Measurements from ENCODE around the gene ATAD3C. TPM values are rescaled to one million over a fixed set of nuclear protein-coding genes. Genes with fewer than 3 reads are reported as not detected.

Gene ATAD3C
- total RNA-seq, 1 experiment from 2014 or later, result not detected

DNA sequence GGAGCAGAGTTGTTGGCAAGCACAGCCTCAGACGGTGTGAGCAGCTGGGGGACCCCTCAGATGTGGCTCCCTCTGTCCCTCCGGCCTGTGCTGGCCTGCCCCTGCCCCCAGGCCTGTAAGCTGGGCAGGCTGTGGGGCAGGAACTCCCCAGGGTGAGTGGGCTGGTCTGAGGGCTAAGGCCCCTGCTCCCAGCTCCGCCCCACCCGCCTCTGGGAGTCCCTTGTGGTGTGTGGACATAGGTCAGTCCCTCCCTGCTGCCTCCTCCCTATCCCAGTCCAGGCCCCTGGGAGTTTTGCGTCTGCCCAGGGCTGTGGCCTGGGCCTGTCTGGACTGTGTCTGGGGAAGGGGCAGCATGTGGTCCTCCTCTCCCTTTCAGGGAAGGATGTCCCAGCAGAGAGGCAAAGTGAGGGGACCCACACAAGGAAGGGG, 17.6 kb upstream of the ATAD3C start:
- DNase-seq (ENCODE audit: low read depth in 1 of 2, low spot score in 2 of 2), result no peak
- Histone ChIP-seq H3K4me1 (replicated peaks) (peaks cover 7% of the 10 kb centered on the region), H3K27me3 (replicated peaks) (peaks cover 3% of the 10 kb centered on the region; the same call in 1 of the 2 replicates), H3K27ac (no peak overlapping the region), H3K36me3 (no peaks in the 10 kb centered on the region), H3K9me3 (replicated peaks) (no peaks in the 10 kb centered on the region), H3K4me3 (no peak overlapping the region)

DNA sequence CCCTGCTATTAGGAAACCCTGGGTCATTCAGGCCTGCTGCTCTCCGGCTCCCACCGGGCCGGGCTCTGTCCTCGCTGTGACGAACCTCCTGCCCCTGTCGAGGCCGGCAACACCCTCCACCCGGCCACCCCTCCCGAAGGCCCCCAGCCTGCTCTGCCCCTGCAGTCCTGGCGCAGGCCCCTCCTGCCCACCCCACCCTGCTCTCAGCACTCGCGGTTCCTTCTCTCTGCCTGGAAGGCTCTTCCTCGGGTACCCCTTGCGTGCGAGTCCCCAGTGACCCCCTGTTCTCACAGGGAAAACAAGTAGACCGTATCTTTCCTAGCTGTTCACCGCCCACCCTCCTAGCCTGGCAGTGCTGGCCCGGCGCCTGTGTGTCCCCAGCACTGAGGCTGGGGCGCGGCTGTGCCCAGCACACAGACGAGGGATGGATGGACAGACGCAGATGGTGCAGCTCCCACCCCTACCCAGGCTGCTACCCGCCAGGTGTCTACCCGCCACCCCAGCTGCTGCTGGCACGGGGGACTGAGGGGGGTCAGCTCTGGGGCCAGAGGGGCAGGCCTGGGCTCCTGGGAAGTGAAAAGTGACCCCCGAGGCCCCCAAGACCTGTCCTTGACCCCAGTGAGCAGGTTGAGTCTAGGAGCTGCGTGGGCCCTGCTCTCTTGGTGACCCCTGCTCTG, 17.1 kb upstream of the ATAD3C start:
- H3K36me3 ChIP-seq, result no peaks in the 10 kb centered on the region
- peak in 1 of 2 experiments; percentile 44 for DNase-seq (ENCODE audit: low read depth in 1 of 2, low spot score in 2 of 2)
- no peaks in the 10 kb centered on the region for H3K9me3 ChIP-seq (replicated peaks)
- H3K27ac ChIP-seq, result no peak overlapping the region
- H3K4me3 ChIP-seq, result no peak overlapping the region
- H3K27me3 ChIP-seq (replicated peaks), result peaks cover 3% of the 10 kb centered on the region
- H3K4me1 ChIP-seq (replicated peaks), result peaks cover 7% of the 10 kb centered on the region

DNA sequence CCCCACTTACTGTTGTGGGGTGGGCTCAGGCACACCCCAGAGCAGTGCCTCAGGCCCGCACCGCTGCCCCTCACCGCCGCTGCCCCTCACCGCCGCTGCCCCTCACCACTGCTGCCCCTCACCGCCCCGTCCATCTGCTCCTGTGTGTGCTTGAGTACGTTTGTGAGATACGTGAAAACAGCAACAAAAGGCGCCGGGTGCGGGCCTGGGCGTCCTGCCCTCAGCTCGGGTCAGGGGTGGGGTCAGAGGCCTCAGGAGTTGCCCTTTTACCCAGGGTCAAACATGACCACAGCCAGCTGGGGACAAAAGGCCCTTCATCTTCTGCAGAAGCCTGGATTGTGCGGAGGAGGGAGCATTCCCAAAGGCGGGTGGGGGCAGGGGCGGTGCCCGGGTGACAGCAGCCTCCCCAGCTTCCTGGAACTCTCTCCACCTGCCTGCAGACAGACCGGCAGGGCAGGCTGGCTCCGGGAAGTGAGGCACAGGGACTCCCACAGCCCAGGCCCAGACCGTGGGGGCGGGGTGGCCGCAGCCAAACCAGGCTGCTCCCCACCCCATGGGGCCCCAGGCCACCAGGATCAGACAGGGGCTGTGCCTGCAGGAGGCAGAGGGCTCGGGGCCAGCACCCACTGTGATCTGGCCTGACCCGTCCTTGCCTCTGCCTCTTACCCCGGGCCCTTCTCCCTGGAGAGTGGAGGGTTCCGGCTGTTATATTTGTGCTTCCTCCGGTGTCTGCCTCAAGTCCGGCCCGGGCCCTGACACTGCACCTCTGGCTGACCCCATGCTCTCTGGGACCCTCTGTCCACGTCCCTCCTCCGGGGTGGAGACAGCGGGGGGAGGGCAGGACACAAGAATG, 16.3 kb upstream of the ATAD3C start:
- no peak overlapping the region for H3K4me3 ChIP-seq
- H3K27me3 ChIP-seq (replicated peaks), result peaks cover 3% of the 10 kb centered on the region
- DNase-seq (ENCODE audit: low read depth in 1 of 2, low spot score in 2 of 2), result peak in 1 of 2 experiments; percentile 42
- H3K36me3 ChIP-seq, result no peaks in the 10 kb centered on the region
- no peak overlapping the region for H3K27ac ChIP-seq
- H3K9me3 ChIP-seq (replicated peaks), result no peaks in the 10 kb centered on the region
- H3K4me1 ChIP-seq (replicated peaks), result peaks cover 7% of the 10 kb centered on the region

DNA sequence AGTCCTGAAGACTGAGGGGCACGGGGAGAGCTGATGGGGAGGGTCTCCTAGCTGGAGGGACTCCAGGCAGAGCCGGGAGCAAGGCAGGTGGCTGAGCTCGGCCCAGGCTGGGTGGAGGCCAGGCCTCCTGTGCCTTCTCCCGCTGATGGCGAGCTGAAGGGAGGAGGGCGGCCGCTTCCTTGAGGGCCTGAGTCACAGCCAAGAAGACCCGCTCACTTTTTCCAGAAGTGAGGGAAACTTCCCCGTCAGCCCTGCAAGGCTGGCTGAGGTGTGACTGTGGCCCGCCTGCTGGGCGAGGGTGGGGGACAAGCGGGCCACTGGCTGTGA, 15.7 kb upstream of the ATAD3C start:
- no peak for DNase-seq (ENCODE audit: low read depth in 1 of 2, low spot score in 2 of 2)
- Histone ChIP-seq H3K27me3 (replicated peaks) (peaks cover 3% of the 10 kb centered on the region), H3K36me3 (no peaks in the 10 kb centered on the region), H3K4me1 (replicated peaks) (peaks cover 7% of the 10 kb centered on the region), H3K9me3 (replicated peaks) (no peaks in the 10 kb centered on the region), H3K4me3 (no peak overlapping the region), H3K27ac (no peak overlapping the region)

DNA sequence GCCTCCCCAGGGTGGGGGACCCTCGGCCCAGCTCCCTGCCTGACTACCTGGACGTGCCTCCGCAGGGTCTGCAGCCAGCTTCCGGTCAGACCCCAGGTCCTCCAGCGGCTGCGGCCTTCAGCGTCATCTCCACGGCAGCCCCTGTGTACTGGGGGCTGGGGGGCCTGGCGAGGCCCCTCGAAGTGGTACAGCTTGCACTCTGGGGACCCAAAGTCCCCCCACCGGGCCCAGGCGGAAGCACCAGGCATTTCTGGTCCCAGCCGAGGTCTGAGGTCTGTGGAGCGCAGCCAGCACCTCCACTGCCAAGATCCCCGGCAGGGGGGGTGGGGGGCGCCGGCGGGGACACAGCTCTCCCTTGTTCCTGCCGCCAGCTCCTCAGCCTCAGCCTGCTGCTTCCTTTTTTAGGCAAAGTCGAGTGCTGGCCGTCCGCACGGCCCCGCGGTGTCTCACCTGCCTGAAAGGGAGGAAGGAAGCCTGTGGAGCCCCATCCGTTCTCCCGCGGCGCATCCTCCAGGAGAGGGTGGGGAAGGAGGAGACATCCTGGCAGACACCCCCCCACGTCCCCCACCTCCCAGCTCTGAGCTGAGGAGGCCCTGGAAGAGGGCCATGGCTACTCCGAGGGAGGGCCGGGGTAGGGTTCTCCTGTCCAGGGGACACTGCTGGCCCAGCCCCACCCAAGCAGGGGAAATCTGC, 15.2 kb upstream of the ATAD3C start:
- Histone ChIP-seq H3K9me3 (replicated peaks) (no peaks in the 10 kb centered on the region), H3K27me3 (replicated peaks) (peaks cover 3% of the 10 kb centered on the region), H3K36me3 (no peaks in the 10 kb centered on the region), H3K27ac (no peak overlapping the region), H3K4me1 (replicated peaks) (peaks cover 7% of the 10 kb centered on the region), H3K4me3 (no peak overlapping the region)
- DNase-seq (ENCODE audit: low read depth in 1 of 2, low spot score in 2 of 2), result peak in 1 of 2 experiments; percentile 44

DNA sequence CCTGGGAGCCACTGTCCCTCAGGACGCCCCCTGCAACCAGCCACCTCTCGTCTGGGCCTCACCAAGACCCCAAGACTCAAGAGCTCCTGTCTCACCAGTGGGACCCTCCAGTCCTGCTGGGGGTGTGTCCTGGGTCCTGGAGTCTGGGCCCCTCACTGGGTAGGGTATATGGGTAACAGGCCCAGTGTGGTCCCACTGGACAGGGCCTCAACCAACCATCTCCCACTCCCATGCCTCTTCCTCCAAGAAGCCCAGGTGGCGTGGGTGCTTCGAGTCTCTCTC, 14.7 kb upstream of the ATAD3C start:
- no peaks in the 10 kb centered on the region for H3K9me3 ChIP-seq (replicated peaks)
- no peak overlapping the region for H3K27ac ChIP-seq
- no peaks in the 10 kb centered on the region for H3K36me3 ChIP-seq
- no peak for DNase-seq (ENCODE audit: low read depth in 1 of 2, low spot score in 2 of 2)
- H3K4me1 ChIP-seq (replicated peaks), result peaks cover 4% of the 10 kb centered on the region
- H3K4me3 ChIP-seq, result no peak overlapping the region
- peaks cover 3% of the 10 kb centered on the region for H3K27me3 ChIP-seq (replicated peaks)

DNA sequence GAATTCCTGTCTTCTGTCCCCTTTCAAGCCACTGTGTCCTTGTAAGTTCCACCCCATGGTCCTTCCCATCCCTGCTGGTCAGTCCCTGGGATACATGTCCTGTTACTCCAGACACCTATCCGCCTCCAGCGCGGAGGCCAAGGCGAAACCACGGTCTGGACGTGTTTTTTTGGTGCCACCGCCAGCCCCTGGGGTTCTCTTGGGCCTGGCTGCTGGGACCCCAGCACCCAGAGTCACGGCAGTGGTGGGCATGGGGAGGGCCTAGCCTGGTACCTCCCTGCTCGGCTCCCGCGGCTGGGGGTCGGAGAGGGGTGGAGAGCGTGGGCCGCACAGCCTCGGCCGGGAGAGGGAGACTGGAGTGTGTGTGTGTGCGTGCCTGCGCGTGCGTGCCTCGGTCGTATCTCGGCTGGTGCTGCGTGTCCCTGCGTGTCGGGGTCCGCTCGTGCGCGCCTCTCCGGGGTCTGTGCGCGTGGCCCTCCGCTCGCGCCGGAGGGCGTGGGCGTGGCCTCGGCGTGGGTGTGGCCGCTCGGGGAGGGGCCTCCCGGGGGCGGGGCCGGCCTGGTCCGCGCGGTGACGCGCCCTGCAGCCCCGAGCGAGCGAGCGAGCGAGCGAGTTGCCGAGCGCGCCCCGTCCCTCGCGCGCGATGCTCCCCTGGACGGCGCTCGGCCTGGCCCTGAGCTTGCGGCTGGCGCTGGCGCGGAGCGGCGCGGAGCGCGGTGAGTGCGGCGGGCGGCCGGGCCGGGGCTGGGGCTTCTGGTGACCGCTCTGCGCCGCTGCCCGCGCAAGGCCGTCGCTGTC, 14.2 kb upstream of the ATAD3C start, which contains the start of gene VWA1:
Gene VWA1 (plus strand): TSS at position 585 of the 798 bp plus-strand sequence. CDS start 59 bp downstream, at position 644.
- no peak within 1 kb of the TSS for H3K27ac ChIP-seq
- no peaks in the 10 kb centered on the region for H3K36me3 ChIP-seq
- H3K9me3 ChIP-seq (replicated peaks), result no peaks in the 10 kb centered on the region
- H3K4me3 ChIP-seq, result no peak within 1 kb of the TSS
- peak in 1 of 2 experiments; percentile 47 for DNase-seq (ENCODE audit: low read depth in 1 of 2, low spot score in 2 of 2)
- peaks cover 3% of the 10 kb centered on the region for H3K27me3 ChIP-seq (replicated peaks)
- H3K4me1 ChIP-seq (replicated peaks), result peaks cover 4% of the 10 kb centered on the region

DNA sequence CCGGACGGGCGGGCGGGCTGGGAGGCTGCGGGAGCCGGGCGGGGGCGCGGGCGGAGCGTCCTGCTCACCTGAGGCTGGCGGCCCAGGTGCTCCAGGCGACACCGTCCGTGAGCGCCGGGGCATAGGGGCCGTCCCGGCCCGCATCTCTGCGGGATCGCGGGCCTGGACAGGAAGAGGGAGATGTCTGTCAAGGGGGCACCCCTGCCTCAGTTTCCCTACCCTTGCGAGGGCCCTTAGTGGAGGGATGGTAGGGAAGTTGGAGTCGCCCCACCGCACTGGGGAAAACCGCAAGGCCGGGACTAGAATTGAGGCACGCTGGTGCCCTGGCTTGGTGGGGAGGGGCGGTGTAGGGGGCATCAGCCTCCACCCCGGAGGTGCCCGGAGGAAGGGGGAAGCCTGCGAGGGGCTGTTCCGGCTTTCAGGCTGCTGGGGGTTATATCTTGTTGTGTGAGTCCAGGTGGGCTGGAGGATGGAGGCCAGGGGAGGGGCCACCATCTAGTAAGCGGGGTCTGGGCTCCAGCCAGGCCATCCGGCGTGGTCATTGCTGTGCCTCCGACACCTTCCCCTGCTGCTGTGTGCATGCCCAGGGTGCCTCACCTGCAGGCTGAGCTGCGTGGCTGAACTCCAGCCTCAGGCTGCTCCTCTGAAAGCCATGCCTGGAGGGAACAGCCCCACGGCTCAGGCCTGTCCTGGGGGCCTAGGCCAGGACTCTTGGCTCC, 13.4 kb upstream of the ATAD3C start:
- no peaks in the 10 kb centered on the region for H3K36me3 ChIP-seq
- peaks cover 6% of the 10 kb centered on the region for H3K4me1 ChIP-seq (replicated peaks)
- H3K27me3 ChIP-seq (replicated peaks), result peaks cover 3% of the 10 kb centered on the region
- no peaks in the 10 kb centered on the region for H3K9me3 ChIP-seq (replicated peaks)
- no peak overlapping the region for H3K4me3 ChIP-seq
- no peak for DNase-seq (ENCODE audit: low read depth in 1 of 2, low spot score in 2 of 2)
- no peak overlapping the region for H3K27ac ChIP-seq

DNA sequence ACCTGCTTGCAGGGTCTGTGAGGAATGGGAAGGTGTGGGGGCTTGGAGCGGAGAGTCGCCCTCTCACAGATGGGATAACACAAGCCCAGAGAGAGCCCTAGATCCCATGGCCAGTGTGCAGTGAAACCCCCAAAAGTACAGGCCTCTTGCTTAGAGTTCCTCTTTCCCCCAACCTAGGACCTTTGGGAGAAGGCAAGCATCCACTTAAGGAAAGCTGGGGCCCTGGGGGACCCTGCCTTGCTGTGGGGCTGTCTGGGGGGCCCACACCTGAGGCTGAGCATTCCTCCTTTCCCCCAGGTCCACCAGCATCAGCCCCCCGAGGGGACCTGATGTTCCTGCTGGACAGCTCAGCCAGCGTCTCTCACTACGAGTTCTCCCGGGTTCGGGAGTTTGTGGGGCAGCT, 12.9 kb upstream of the ATAD3C start:
- no peak for DNase-seq (ENCODE audit: low read depth in 1 of 2, low spot score in 2 of 2)
- Histone ChIP-seq H3K27ac (no peak overlapping the region), H3K27me3 (replicated peaks) (peaks cover 3% of the 10 kb centered on the region), H3K4me3 (no peak overlapping the region), H3K36me3 (no peaks in the 10 kb centered on the region), H3K9me3 (replicated peaks) (no peaks in the 10 kb centered on the region), H3K4me1 (replicated peaks) (peaks cover 7% of the 10 kb centered on the region)

DNA sequence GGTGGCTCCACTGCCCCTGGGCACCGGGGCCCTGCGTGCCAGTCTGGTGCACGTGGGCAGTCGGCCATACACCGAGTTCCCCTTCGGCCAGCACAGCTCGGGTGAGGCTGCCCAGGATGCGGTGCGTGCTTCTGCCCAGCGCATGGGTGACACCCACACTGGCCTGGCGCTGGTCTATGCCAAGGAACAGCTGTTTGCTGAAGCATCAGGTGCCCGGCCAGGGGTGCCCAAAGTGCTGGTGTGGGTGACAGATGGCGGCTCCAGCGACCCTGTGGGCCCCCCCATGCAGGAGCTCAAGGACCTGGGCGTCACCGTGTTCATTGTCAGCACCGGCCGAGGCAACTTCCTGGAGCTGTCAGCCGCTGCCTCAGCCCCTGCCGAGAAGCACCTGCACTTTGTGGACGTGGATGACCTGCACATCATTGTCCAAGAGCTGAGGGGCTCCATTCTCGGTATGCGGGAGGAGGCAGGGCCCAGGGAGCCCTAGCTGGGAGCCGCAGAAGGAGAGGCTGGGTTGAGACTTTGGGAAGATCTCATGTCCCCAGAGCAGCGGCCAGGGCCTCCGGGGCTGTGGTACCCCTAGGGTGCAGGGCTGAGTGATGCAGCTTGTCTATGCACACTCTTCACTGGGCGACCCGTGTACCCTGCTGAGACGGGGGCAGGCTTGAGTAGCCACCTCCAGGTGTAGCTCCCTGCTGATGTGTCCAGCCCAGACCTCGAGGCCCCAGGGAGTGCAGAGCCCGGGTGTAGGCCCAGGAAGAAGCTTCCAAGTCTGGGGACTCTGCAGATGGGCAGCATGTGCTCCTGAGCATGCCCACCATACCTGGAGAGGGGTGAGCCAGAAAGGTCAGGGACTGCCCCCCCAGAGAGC, 12.2 kb upstream of the ATAD3C start:
- Histone ChIP-seq H3K27me3 (replicated peaks) (peaks cover 3% of the 10 kb centered on the region), H3K4me1 (replicated peaks) (peaks cover 7% of the 10 kb centered on the region), H3K27ac (no peak overlapping the region), H3K36me3 (no peaks in the 10 kb centered on the region), H3K4me3 (no peak overlapping the region), H3K9me3 (replicated peaks) (no peaks in the 10 kb centered on the region)
- DNase-seq (ENCODE audit: low read depth in 1 of 2, low spot score in 2 of 2), result no peak

DNA sequence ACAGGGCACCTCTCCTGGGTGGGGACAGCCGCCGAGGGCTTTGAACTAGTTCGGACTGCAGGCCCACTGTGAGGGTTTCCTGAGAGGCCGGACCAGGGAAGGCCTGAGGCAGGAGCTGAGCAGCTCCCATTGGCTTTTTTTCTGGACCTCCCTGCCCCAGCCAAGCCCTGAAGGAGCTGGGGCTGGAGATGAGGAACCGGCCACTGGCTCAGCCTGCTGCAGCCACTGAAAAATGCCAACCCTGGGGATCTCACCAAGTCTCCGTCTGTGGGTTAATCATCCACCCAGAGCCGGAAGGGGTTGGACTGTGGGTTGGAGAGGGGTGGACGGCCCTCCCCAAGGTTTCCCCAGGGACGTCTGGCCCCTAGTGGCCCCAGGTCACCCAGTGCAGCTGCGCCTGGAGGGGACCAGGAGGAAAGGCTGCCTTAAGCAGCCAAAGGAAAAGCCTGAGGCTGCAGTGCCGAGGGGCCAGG, 11.5 kb upstream of the ATAD3C start:
- Histone ChIP-seq H3K27me3 (replicated peaks) (peaks cover 3% of the 10 kb centered on the region), H3K9me3 (replicated peaks) (no peaks in the 10 kb centered on the region), H3K36me3 (no peaks in the 10 kb centered on the region), H3K4me1 (replicated peaks) (peaks cover 7% of the 10 kb centered on the region), H3K4me3 (no peak overlapping the region), H3K27ac (no peak overlapping the region)
- DNase-seq (ENCODE audit: low read depth in 1 of 2, low spot score in 2 of 2), result no peak

Measured in SJSA1 (cell line).